Activated B cell treated with CpG ODN at 0.5 μM for 24 hours (primary cell): ENCODE results near the gene PAM. TPM values are rescaled to one million over a fixed set of nuclear protein-coding genes. Genes with fewer than 3 reads are reported as not detected.
"Not testable (repeated sequence)": the region's sequence is repeated elsewhere in the genome, so short reads cannot be mapped to it uniquely, and the experiment has no call there.

ENCODE experiments used
- ATAC-seq: fragments of 200-7000 bp; cut with Tn5 transposase; one replicate; pipeline ENCODE4 v1.10.0; 2021; ENCODE audit warnings: low read depth, mild to moderate bottlenecking, moderate library complexity
- CTCF ChIA-PET: fragments of 350-600 bp; sonication (Branson Sonifier 250); formaldehyde crosslinking; loops from one replicate; lab custom pipeline; 2021; ENCODE audit warnings: antibody characterized with exemption; lab: Charles Lee
- POLR2A ChIA-PET: fragments of 350-600 bp; sonication (Branson Sonifier 250); formaldehyde crosslinking; loops from one replicate; lab custom pipeline; 2021; ENCODE audit warnings: antibody characterized with exemption; lab: Charles Lee
- DNase-seq: peaks from one replicate; pipeline ENCODE4 v3.0.0; 2022
- H3K27ac Mint-ChIP-seq: one replicate; pipeline ENCODE4 v1.8.0; 2020; ENCODE audit warnings: mixed read lengths
- H3K27me3 Mint-ChIP-seq: one replicate; pipeline ENCODE4 v1.8.0; 2021; ENCODE audit warnings: mixed read lengths
- H3K36me3 Mint-ChIP-seq: one replicate; pipeline ENCODE4 v1.8.0; 2021; ENCODE audit warnings: low read depth, mixed read lengths
- H3K4me1 Mint-ChIP-seq: one replicate; pipeline ENCODE4 v1.8.0; 2021; ENCODE audit warnings: mixed read lengths
- H3K4me3 Mint-ChIP-seq: one replicate; pipeline ENCODE4 v1.8.0; 2020; ENCODE audit warnings: mild to moderate bottlenecking, mixed read lengths
- H3K9me3 Mint-ChIP-seq: one replicate; pipeline ENCODE4 v1.8.0; 2020; ENCODE audit warnings: mixed read lengths
- intact Hi-C: fragments of 100-400 bp; cut with micrococcal nuclease; formaldehyde crosslinking; loops from one replicate; pipeline ENCODE4 v1.15.1; 2024
- total RNA-seq: library from RNA; stranded (reverse); gene quantifications from 2 replicates; pipeline ENCODE4 v1.2.3, GENCODE V29; 2022
- TF ChIP-seq, protein P1 (sequence below): fragments of 200-600 bp; IDR thresholded peaks from one replicate; pipeline ENCODE4 v1.8.0; 2022; ENCODE audit warnings: antibody characterized with exemption, mild to moderate bottlenecking

Gene PAM
- total RNA-seq, 1 donor from 2014 or later = 19.0 TPM

GRCh38 chr5:102770803-102771202, 15.7 kb downstream of the PAM start:
- ChIA-PET POLR2A (no interaction called here), CTCF (interaction anchor here (0.5 kb wide), 1 partner anchor 188 kb away, joined by 4 read pairs; no protein-coding TSS in a partner anchor)
- H3K27me3 Mint-ChIP-seq = no peaks in the 10 kb centered on the region
- H3K4me3 Mint-ChIP-seq = no peak overlapping the region
- TF ChIP-seq, protein P1, sequence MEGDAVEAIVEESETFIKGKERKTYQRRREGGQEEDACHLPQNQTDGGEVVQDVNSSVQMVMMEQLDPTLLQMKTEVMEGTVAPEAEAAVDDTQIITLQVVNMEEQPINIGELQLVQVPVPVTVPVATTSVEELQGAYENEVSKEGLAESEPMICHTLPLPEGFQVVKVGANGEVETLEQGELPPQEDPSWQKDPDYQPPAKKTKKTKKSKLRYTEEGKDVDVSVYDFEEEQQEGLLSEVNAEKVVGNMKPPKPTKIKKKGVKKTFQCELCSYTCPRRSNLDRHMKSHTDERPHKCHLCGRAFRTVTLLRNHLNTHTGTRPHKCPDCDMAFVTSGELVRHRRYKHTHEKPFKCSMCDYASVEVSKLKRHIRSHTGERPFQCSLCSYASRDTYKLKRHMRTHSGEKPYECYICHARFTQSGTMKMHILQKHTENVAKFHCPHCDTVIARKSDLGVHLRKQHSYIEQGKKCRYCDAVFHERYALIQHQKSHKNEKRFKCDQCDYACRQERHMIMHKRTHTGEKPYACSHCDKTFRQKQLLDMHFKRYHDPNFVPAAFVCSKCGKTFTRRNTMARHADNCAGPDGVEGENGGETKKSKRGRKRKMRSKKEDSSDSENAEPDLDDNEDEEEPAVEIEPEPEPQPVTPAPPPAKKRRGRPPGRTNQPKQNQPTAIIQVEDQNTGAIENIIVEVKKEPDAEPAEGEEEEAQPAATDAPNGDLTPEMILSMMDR = no peak
- no peak overlapping the region for H3K27ac Mint-ChIP-seq
- no peaks in the 10 kb centered on the region for H3K4me1 Mint-ChIP-seq
- intact Hi-C loops = no loop called here
- H3K36me3 Mint-ChIP-seq = peaks cover 2% of the 10 kb centered on the region
- no peak for ATAC-seq
- peaks cover 4% of the 10 kb centered on the region for H3K9me3 Mint-ChIP-seq
- no peak for DNase-seq

DNA sequence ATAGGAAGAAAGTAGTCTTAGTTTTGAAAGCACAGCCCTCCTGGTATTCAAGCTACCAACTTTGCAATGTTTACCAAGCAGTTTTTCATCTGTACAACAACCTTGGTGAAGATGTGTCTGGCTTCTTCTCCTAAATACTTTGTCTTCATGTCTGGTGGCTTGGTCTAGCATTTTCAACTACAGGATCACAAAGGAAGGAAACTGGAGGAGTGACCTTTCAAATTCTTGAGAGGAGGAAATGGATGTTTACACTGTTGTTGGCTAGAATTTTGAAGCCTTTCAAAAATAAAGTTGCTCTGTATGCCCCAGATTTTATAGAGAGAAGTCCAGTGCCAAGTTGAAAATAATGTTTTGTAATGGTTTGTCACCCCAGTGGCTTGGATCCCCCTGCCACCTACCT, 16.3 kb downstream of the PAM start:
- H3K4me3 Mint-ChIP-seq = no peak overlapping the region
- DNase-seq (no peak), ATAC-seq (no peak)
- H3K4me1 Mint-ChIP-seq = peaks cover 1% of the 10 kb centered on the region
- intact Hi-C loops = no loop called here
- ChIA-PET CTCF (interaction anchor here (0.5 kb wide), 1 partner anchor 188 kb away, joined by 4 read pairs; no protein-coding TSS in a partner anchor), POLR2A (no interaction called here)
- TF ChIP-seq, protein P1 = no peak
- no peak overlapping the region for H3K27ac Mint-ChIP-seq
- H3K36me3 Mint-ChIP-seq = peaks cover 2% of the 10 kb centered on the region
- peaks cover 4% of the 10 kb centered on the region for H3K9me3 Mint-ChIP-seq
- H3K27me3 Mint-ChIP-seq = no peaks in the 10 kb centered on the region

DNA sequence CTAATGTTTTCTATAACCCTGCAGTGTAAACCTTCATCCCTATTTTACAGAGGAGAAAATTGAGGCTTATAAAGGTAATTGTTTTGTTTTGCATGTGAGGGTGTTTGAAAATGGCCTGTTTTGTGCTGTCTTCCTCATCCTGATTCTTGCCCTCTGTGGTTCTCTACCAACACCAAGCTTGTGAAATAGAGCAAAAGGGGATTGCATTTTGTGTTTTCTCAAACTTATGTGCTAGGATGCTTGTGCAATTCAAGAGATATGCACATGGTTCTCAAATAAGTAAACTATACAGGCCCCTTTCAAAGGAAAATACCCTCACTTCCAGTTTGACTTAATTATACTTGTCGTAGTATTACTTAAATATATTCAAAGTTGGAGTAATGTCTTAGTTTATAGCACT, 17.2 kb downstream of the PAM start:
- Mint-ChIP-seq H3K27ac (no peak overlapping the region), H3K9me3 (peaks cover 4% of the 10 kb centered on the region), H3K4me1 (peaks cover 1% of the 10 kb centered on the region), H3K27me3 (no peaks in the 10 kb centered on the region), H3K36me3 (peaks cover 2% of the 10 kb centered on the region), H3K4me3 (no peak overlapping the region)
- ChIA-PET POLR2A (no interaction called here), CTCF (interaction anchor here (1.9 kb wide), 1 partner anchor 10 kb away, joined by 5 read pairs; no protein-coding TSS in a partner anchor)
- intact Hi-C loops = no loop called here
- no peak for ATAC-seq
- TF ChIP-seq, protein P1 = no peak
- DNase-seq = no peak

- no peak overlapping the region for H3K27ac Mint-ChIP-seq
- H3K27me3 Mint-ChIP-seq = no peaks in the 10 kb centered on the region
- H3K4me3 Mint-ChIP-seq = no peak overlapping the region
- H3K4me1 Mint-ChIP-seq = peaks cover 1% of the 10 kb centered on the region
- ChIA-PET POLR2A (no interaction called here), CTCF (interaction anchor here (1.9 kb wide), 1 partner anchor 9 kb away, joined by 5 read pairs; no protein-coding TSS in a partner anchor)
- TF ChIP-seq, protein P1 = no peak
- peaks cover 4% of the 10 kb centered on the region for H3K9me3 Mint-ChIP-seq
- peaks cover 2% of the 10 kb centered on the region for H3K36me3 Mint-ChIP-seq
- ATAC-seq = no peak
- no peak for DNase-seq
- intact Hi-C loops = no loop called here
These were observed 18.0 kb downstream of the PAM start for GRCh38 chr5:102773133-102773532.

GRCh38 chr5:102775756-102776155, 20.7 kb downstream of the PAM start:
- H3K27ac Mint-ChIP-seq, CTCF ChIA-PET, H3K9me3 Mint-ChIP-seq, POLR2A ChIA-PET, ATAC-seq, H3K4me3 Mint-ChIP-seq, H3K4me1 Mint-ChIP-seq, H3K36me3 Mint-ChIP-seq, intact Hi-C loops, DNase-seq, H3K27me3 Mint-ChIP-seq: not testable (repeated sequence)

GRCh38 chr5:102777099-102777498, 22.0 kb downstream of the PAM start:
- H3K4me1 Mint-ChIP-seq = peaks cover 6% of the 10 kb centered on the region
- ChIA-PET POLR2A (no interaction called here), CTCF (no interaction called here)
- TF ChIP-seq, protein P1 = no peak
- no peak overlapping the region for H3K27ac Mint-ChIP-seq
- no peak overlapping the region for H3K4me3 Mint-ChIP-seq
- H3K9me3 Mint-ChIP-seq = peaks cover 4% of the 10 kb centered on the region
- ATAC-seq (no peak), DNase-seq (no peak)
- intact Hi-C loops = no loop called here
- H3K27me3 Mint-ChIP-seq = no peaks in the 10 kb centered on the region
- peaks cover 2% of the 10 kb centered on the region for H3K36me3 Mint-ChIP-seq
